GM19240 (cell line): Measurements from ENCODE around the gene SERPINA3.
"Not testable (repeated sequence)": the region's sequence is repeated elsewhere in the genome, so short reads cannot be mapped to it uniquely, and the experiment has no call there.

Source experiments
- DNase-seq: peaks from one replicate; pipeline ENCODE4 v3.0.0; 2011; ENCODE audit warnings: low spot score; ENCODE audit not compliant: insufficient read length

Gene SERPINA3

DNA sequence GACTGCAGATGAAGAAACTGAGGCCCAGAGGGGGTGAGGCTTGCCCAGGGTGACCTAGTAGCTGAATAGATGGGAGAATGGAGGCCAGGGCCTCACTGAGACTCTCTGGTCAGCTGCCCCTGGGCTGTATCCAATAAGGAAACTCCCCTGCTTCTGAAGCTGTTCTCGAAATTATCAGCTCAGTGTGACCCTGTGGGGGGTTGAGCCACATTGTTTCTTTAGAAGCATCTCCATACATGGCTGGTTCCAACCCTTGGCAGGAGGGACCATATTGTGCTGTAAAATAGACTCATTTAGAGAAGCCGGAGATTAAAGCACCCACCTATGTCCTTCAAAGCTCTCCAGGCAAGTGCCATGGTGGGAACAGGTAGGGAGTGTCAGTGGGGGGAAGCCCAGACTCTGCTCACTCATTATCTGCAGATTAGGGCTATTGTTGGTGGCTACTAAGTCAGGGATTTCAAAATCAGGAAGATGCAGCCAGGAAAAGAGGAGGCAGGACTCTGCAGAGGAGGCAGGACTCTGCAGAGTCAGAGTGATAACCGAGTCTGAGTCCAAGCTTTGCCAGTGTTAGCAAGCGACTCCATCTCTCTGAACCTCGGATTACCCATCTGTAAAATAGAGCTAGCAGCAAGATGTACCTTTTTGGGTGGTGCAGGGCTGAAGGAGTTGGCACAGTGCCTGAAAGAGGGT is 27.5 kb upstream of the SERPINA3 start:
- no peak for DNase-seq

DNA sequence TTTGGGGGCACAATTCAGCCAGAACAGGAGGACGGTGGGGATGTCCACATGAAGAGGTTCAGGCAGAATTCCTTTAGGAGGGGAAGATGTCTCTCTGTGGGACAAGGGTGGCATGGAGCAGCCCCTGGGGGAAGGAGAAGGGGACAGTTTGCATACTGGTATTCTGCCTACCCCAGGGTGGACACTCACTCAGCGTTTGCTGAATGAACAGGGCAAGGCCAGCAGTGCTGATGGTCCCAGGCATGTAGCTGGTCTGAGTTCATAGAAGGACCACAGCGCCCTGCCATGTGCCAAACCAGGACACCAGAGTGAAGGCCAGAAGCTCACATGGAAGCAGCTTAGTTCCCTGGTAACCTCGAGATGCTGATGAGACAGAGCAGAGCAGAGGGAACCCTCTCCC is 25.6 kb upstream of the SERPINA3 start:
- no peak for DNase-seq

- DNase-seq: no peak
Measured at GRCh38 chr14:94588311-94588710, 23.9 kb upstream of the SERPINA3 start.

GRCh38 chr14:94591073-94591472 is 21.1 kb upstream of the SERPINA3 start:
- no peak for DNase-seq

DNA sequence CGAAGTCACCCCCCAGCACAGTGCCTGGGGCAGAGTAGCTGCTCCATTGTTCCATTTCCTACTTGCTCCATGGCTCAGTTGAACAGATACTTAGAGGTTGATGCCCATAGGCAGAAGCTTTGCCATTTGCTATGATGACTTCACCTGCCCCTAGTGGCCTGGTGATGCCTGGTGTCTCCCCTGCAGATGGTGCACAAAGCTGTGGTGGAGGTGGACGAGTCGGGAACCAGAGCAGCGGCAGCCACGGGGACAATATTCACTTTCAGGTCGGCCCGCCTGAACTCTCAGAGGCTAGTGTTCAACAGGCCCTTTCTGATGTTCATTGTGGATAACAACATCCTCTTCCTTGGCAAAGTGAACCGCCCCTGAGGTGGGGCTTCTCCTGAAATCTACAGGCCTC is 20.3 kb upstream of the SERPINA3 start:
- DNase-seq: no peak

GRCh38 chr14:94592457-94592856 is 19.7 kb upstream of the SERPINA3 start:
- DNase-seq: no peak

GRCh38 chr14:94593376-94593748 is 18.8 kb upstream of the SERPINA3 start:
- no peak for DNase-seq

GRCh38 chr14:94593749-94594431 is 18.3 kb upstream of the SERPINA3 start:
- no peak for DNase-seq

DNA sequence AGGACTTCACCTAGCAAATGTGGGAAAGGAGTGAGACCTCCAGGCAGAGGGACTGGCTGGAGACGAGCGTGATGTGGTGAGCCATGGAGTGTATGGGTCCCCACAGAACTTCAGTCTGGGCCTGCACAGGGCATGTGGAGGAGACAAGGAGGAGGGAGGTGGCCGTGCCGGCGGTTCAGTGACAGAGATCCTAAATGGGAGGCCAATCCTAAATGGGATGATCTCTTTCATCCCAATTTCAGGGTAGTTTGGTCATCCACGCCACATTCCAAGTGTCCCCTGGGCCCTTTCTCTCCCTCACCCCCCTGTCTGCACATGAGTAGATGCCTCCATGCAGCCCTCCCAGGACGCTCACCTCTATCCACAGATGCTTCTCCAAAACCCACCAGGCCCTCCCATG is 17.8 kb upstream of the SERPINA3 start:
- no peak for DNase-seq

- no peak for DNase-seq
Measured at GRCh38 chr14:94595912-94596311, 16.3 kb upstream of the SERPINA3 start.

GRCh38 chr14:94596361-94596760 is 15.8 kb upstream of the SERPINA3 start:
- DNase-seq: no peak

GRCh38 chr14:94597788-94598187 is 14.4 kb upstream of the SERPINA3 start:
- no peak for DNase-seq

DNA sequence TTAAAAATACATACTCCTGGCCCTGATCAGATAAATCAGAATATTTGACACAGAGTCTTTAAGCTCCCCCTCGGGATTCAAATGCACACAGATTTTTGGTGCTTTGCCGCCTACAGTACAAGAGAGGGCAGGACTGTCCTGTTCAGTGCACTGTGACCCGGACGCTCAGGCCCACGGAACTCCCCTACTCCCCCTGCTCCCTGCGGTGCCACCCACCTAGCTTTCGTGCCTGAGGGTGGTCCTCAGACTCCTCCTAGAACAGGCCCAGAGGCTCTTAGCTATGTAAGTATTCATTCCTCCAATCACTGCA is 13.7 kb upstream of the SERPINA3 start:
- DNase-seq: no peak

GRCh38 chr14:94598816-94599655 is 13.2 kb upstream of the SERPINA3 start:
- DNase-seq: no peak

- no peak for DNase-seq
Measured at GRCh38 chr14:94599656-94600004, 12.6 kb upstream of the SERPINA3 start.

DNA sequence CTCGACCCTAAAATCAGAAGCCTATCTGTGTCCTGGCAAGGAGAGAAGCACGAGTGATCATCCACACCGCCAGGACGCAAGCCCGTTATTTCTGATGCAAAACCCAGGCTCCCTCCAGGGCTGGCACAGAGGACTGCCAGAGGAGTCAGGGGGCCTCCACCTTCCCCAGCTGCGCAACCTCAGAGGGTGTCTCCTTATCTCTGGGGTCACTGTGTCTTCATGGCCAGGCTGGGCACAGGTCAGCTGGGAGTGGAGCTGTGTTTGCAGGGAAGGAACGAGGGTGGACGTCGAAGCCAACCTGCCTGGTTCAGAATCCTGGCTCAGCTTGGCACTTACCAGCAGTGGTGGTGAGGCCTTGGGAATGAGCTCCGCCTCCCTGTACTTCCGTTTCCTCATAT is 12.0 kb upstream of the SERPINA3 start:
- DNase-seq: no peak

DNA sequence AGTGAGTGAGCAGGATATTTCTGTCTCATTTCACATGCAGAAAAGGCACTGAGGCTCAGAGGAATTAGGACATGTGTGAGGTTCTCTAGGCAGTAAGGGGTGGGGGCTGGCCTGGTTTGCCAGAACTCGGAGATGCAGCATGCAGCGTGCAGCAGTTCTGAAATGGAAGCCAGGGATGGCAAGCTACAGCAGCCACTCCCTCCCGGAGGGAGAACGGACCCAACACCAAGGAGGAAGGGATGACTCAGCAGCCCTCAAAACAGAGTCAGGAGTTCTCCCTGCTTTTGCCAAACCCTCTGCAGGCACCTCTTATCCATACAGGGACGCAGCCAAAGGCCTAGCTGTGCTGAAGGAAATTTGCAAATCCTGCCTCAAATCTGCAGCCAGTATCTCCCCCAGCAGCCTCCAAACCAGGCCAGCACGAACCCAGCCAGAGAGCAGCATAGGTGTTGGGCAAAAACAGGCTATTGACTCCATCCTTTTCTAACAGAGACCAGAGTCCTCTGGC is 10.3 kb upstream of the SERPINA3 start:
- DNase-seq: no peak

DNA sequence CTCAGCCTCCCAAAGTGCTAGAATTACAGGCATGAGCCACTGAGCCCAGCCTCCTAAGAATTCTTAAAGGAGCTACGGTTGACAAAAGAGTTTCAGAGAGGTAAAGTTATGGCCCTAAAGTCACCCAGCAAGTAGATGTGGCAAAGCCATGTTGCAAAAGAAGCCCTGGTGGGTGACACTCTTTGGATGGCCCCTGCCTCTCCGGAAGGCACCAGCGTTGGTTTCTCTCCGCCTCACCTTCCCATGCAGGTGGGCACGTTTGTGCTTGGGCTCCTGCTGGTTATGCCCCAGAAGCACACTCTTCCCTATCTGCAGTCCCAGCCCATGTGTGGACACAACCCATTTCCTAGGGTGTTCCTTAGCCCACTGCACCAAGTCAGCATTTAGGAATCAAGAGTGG is 9.5 kb upstream of the SERPINA3 start:
- DNase-seq: no peak

DNA sequence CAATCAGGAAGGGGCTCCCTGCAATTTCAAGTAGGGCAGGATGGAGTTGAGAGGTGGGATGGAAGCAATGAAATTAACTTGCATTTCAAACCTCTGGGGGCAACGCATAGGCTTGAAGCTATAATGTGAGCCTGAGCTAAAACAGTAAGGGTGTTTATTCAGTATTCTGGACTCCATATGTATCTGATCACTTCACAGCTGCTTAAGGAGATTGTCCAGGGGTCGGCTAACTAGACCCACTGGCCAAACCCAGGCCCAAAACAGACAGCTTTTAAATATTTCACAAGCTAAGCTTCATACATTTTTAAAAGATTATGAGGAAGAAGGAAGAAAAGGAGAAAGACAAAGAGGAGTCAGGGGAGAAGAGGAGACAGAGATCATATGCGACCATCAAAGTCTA is 6.8 kb upstream of the SERPINA3 start:
- no peak for DNase-seq

DNA sequence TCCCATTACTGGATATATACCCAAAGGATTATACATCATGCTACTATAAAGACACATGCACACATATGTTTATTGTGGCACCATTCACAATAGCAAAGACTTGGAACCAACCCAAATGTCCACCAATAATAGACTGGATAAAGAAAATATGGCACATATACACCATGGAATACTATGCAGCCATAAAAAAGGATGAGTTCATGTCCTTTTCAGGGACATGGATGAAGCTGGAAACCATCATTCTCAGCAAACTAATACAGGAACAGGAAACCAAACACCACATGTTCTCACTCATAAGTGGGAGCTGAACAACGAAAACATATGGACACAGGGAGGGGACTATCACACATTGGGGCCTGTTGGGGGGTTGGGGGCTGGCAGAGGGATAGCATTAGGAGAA is 3.2 kb upstream of the SERPINA3 start:
- DNase-seq: not testable (repeated sequence)

DNA sequence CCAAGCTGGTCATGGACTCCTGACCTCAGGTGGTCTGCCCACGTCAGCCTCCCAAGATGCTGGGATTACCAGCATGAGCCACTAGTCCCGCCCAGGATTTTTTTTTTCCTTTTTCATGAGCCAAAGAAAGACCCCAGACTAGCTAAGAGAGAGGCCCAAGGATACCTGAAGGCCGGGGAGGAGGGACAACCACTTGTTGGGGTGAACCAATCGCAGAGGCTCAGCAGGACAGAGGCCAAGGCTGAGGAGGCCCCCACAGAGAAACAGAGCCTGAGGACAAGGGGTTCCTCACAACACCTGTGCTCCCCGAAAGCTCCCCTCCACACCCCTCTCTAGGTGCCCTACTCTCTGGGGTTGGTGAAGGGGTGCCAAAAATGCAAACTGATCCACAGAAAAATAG is 1.0 kb upstream of the SERPINA3 start:
- no peak for DNase-seq
